ENCODE results near the gene UBAC2.

Gene UBAC2

DNA sequence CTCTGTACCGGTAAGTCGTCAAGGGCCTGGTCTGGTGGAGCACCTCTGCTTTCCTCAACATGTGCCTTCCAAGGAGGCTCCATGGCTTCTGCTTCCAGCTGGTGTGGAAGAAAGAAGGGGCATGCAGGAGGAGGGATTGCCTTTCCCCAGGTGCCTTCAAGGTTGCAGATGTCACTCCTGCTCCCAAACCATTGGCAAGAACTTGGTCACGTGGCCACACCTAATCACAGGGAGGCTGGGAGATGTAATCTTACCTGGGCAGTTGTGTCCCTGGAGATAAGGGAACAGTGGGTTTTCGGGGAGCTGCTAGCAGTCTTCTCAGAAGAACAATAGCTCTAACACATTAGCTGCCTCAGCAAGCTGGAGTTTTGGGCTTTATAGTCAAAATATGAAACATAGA is 67.3 kb downstream of the UBAC2 start:
- DNase-seq (ENCODE audit: low read depth in 1 of 2, low spot score in 1 of 2), result no peak

DNA sequence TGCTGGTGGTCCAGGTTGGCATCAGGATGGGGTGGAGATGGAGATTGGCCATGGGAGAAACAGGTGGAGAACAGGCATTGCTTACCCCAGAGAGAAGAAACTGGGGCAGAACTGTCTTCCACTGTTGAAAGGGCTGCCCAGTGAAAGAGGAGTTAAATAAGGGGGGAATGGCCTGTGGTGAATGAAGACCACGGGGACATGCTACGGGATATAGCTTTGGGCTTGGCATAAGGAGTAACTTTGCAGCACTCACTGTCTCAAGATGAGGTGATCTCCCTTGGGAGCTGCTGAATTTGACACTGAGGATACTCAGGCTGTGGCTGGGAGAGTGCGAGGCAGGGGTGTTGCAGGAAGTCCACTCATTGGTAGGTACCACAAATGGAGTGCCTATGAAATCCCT is 68.2 kb downstream of the UBAC2 start:
- DNase-seq (ENCODE audit: low read depth in 1 of 2, low spot score in 1 of 2), result no peak

DNA sequence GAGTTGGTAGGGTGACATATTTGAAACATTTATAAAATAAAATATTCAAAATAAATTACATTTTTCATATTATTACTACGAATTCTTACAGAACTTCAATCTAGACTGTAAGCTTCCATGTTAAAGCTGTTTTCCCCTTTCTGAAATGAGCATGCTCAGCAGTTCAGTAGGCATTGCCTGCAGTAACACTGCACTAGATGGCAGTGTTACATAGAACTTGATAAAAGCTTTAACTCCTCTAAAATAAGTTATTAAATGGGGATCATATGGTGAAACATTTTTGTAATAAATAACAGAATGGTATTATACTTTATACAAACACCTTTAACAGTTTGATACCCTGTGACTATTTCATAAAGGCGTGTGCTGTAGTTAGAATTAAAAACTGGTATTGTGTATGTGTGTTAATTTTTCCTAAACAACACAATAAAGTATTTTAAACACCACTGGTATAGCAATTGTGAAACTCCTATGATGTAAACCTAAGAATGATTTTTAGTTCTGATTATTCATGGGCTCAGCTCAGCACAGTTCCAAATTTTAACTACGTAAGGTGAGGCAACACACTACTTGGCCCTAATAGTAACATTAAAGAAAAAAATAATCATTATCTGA is 69.1 kb downstream of the UBAC2 start:
- DNase-seq (ENCODE audit: low read depth in 1 of 2, low spot score in 1 of 2), result no peak

DNA sequence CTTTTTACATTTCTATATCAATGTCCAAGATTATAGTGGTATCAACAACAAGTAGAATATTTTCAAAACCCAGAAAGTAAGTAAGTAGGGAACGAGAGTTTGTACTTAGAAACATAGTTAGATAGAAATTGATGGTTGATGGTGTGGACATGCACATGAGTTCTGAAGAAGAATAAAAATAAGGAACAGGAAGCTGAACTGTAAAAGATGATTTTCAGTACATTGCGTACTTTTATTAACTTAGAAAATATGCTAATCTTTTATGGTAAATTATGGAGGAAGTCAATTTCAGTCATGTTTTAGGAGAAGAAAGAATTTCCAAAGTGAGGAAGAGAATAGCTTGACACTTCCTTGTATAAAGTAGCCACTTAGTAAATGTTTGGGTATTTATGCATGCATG is 69.9 kb downstream of the UBAC2 start:
- DNase-seq (ENCODE audit: low read depth in 1 of 2, low spot score in 1 of 2), result no peak

DNA sequence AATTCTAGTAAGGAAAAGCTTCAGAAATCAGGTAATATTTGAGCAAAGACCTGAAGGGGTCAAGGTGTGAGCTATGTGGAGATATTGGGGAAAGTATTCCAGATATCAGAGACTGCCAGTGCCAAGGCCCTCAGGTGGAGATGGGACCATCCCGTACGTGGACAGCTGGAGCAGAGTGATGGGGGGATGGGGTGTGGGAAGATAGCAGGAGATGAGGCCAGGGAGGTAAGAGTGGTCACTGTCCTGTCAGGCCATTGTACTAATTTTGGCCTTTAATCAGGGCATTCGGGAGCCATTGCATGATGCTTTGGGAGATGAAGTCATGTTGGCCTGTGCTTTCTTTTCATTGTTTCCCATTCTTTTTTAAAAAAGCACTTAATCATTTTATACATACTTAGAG is 70.6 kb downstream of the UBAC2 start:
- DNase-seq (ENCODE audit: low read depth in 1 of 2, low spot score in 1 of 2), result no peak

DNA sequence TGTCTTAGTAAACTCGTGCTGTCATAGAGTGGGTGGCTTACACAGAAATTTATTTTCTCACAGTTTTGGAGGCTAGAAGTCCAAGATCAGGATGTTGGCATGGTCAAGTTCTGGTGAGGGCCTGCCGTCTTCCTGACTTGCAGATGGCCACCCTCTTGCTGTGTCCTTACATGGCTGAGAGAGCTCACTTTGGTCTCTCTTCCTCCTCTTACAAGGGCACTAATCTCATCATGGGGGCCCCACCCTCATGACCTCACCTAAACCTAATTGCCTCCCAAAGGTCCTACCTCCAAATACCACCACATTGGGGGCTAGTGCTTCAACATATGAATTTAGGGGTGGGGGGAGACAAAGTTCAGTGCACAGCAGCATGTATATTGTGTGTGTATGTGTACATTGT is 71.8 kb downstream of the UBAC2 start:
- DNase-seq (ENCODE audit: low read depth in 1 of 2, low spot score in 1 of 2), result no peak

DNA sequence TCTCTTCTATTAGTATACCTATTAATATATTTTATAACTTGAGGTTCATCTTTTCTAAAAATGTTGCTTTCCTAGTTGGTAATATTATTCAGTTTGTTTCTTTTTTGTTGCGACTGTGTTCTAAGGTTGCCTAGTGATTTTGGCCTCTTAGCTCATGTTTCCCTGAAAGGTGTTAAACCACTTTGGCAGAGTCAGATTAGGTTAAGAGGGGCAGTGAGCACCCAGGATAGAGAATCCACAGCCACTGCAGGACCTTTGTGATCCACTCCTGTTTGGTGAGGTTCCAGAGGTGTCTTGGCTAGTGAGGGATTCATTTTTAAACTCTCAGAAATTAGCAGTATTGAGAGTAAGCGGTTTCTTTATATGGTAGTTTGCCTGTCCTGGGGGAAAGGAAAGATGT is 72.5 kb downstream of the UBAC2 start:
- no peak for DNase-seq (ENCODE audit: low read depth in 1 of 2, low spot score in 1 of 2)

DNA sequence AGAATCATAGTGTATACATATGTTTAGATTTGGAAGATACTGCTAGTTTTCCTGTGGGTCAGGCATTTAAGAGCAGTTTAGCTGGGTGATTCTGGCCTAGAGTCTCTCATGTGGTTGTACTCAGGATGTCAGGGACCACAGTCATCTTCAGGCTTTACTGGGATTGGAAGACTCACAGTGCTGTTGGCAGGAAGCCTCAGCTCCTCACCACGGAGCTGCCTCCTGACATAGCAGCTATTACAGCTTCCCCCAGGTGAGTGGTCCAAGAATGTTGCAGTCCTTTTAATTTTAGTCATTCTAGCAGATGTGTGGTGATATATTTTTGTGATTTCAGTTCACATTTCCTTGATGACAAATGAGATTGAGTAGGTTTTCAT is 74.4 kb downstream of the UBAC2 start:
- DNase-seq (ENCODE audit: low read depth in 1 of 2, low spot score in 1 of 2), result no peak

DNA sequence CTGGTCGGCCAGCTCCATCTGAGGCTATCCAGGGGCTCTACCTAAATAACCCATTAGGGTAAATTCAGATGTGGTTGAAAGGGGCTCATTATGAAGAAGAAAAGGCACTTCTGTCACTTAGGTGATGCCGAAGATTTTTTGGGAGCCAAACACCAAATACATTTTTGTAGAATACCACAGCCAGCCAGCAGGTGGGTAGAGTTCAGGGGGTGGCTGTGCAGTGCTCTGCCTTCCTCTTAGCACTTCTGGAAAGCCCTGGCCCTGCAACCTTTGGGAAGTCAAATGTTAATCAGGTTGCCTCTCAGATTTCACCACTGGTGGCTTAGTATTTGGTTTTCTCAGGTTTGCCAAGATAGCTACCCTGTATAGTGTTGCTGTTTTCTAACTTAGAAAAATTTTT is 76.1 kb downstream of the UBAC2 start:
- DNase-seq (ENCODE audit: low read depth in 1 of 2, low spot score in 1 of 2), result no peak

DNA sequence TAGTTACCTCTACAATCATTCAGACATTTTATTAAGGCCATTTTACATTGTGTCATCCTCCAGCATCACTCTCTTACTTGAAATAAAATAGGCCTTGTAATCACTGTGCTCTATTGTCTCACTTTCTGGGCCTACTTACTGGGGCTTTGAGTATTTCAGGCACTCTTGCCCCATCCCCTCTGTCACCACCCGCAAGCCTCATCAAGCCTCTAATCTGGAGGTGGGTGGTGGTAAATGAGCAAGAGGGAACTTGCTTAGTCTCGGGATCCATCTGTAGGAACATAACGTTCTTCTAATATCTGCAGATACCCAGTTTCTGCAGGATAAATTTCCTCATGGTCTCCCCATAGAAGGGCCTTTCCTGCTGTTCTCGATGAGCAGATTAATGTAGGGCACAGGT is 77.0 kb downstream of the UBAC2 start:
- no peak for DNase-seq (ENCODE audit: low read depth in 1 of 2, low spot score in 1 of 2)

DNA sequence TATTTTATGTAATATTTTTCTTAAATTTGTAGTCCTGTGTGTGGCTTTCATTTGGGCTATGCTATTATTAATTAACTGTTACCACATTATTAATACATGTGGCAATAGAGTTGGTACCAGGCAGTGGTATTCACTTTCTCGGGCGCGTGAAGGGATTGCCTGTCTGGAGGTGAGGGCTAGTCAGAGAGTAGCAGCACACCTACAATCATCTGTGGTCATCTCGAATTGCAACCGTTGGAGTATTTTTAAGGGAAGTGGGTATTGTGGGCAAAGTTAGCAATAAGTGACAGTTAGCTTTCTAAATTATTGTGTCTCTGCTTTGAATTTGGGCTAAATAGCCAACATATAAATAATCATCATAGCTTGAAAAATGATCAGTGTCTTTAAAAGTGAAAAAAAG is 77.5 kb downstream of the UBAC2 start:
- DNase-seq (ENCODE audit: low read depth in 1 of 2, low spot score in 1 of 2), result no peak

DNA sequence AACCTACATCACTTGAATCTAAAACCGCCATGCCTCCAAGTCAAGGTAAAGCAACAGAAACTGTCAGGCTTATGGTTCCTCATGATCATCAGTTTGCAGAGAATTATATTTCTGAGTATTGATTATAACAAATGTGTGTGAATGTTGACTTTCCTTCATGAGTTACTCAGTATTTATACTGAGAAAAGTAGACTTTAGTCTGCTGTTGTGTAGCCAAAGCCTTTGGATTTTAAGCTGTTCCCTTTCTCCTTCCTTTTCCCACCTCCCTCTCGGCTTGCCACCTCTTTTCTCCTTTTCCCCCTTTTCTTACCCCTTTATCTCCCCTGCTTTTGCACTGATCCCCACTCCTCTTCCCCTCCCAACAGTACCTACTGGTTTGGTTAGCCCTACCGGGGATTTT is 78.2 kb downstream of the UBAC2 start:
- DNase-seq (ENCODE audit: low read depth in 1 of 2, low spot score in 1 of 2), result no peak

DNA sequence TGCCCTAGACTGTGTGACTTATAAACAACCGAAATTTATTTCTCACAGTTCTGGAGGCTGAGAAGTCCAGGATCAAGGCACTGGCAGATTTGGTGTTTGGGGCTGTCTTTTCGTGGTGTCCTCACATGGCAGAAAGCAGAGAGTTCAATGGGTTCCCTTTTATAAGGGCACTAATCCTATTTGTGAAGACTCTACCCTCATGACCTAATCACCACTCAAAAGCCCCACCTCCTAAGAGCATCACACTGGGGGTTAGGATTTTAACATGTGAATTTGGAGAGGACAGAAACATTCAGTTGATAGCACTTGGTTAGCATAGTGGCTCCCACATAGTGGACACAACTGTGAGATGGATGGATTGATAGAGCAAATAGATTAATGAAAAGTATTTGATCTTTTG is 79.0 kb downstream of the UBAC2 start:
- DNase-seq (ENCODE audit: low read depth in 1 of 2, low spot score in 1 of 2), result no peak

DNA sequence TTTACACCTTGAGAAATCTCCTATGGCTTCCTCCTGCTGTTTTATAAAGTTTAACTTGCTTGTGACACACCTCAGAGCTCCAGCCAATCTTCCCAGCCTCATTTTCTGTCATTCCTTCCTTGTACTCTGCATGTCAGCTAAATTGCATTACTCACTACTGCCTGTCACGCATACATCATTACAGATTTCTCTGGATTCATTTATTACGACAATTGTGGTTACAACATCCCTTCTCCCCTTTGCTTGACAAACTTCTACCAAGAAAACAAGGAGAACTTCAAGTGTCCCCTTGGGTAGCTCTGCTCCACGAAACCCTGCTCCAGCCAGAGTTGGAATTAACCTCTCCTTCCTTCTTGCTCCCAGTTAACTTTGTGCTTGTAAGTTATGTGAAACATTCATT is 79.5 kb downstream of the UBAC2 start:
- no peak for DNase-seq (ENCODE audit: low read depth in 1 of 2, low spot score in 1 of 2)

DNA sequence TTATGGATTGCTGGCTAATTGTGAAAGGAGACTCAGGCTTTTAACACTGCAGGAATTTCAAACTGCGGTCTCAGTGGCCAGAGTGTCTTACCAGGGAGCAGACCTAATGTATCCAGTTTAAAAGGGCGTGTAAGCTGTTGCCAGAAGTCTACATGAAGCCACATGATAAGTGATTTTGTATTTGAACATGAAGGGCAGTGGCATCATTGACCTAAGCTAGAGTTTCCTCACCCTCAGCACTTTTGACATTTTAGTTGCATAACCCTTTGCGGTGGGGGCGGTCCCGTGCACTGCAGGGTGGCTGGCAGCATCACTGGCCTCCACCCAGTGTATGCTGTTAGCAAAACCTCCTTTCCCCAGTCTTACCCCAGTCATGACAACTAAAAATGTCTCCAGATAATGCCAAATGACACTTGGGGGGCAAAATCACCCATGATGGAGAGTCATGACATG is 81.2 kb downstream of the UBAC2 start:
- DNase-seq (ENCODE audit: low read depth in 1 of 2, low spot score in 1 of 2), result no peak

DNA sequence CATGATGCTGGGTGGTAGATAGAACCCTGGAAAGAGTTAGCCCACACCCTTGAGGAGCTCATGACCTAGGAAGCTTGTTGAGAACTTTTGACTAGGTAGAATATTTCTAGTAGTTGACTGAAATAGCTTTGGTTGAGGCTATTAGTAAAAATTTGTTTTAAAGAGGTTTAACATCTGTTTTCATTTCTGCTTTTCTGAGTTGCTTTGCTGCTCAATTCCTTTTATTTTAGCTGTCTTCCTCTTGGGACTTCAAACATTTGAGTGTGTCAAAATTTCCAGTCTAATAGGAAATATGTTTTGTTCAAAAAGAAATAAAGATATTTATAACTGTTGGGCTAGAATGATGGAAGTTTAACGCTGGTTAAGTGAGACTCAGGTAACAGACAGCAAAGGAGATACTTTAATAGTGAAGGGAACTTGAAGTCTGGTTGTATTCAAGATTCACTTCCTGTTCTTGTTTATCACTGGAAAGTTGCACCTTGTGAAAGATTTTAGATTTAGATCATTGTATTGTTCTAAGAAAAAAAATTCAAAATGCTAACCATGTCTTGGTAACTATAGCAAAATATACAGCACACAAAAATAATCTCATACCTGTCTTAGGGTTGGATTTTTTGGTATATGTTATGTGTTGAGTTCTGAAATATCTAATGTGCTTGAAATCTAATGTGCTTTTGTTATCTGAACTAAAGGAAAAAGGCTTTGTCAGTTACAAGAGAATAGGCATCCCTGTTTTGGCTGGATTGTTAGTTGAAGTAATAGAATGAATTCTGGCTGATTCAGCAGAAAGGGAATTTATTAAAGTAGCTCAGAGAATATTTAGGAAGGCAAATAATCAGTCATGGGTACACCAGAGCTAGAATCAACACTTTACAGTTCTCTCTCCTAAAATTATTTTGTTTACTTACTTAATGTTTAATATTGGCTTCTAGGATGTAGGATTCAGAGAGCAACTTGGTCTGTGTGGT is 81.9 kb downstream of the UBAC2 start:
- no peak for DNase-seq (ENCODE audit: low read depth in 1 of 2, low spot score in 1 of 2)

DNA sequence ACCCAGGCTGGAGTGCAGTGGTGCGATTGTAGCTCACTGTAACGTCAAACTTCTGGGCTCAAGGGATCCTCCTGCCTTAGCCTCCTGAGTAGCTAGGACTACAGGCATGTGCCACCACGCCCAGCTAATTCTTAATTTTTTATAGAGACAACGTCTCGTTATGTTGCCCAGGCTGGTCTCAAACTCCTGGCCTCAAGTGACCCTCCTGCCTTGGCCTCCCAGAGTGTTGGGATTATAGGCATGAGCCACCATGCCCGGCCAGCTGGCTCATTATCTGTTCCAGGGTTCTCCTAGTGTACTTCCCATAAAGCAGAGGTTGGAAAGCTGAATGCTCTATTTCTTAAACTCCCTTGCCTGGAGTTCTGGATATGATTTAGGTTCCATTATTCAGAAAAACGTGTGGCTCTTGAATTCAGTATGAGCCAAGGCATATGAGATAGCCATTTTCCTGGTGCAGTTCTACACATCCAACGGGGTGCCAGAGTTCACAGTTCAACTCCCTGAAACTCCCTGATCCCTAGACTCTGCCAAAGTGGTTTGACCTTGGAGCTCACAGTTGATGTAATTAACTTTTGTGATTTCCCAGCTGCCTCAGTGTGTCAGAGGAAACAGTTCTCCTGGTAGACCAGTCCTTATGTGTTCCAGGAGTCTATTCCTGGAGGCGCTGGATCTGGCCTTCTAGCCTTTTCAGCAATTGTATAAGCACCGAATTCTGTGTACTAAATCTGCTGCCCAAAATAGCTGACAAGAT is 85.0 kb downstream of the UBAC2 start:
- no peak for DNase-seq (ENCODE audit: low read depth in 1 of 2, low spot score in 1 of 2)

DNA sequence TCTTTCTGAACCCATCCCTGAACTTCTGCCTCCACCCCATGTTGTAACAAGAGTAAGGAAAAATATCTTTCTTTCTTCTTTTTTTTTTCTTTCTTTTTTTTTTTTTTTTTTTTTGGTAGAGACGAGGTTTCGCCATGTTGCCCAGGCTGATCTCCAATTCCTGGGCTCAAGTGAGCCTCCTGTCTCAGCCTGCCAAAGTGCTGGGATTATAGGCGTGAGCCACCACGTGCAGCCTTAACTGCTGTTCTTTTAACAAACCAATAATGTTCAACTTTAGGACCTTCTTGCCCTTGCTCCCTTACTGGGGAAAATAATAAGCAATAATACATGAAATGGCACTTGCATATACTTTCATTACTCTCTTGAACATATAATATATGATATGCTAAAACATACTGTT is 86.9 kb downstream of the UBAC2 start:
- DNase-seq (ENCODE audit: low read depth in 1 of 2, low spot score in 1 of 2), result no peak

DNA sequence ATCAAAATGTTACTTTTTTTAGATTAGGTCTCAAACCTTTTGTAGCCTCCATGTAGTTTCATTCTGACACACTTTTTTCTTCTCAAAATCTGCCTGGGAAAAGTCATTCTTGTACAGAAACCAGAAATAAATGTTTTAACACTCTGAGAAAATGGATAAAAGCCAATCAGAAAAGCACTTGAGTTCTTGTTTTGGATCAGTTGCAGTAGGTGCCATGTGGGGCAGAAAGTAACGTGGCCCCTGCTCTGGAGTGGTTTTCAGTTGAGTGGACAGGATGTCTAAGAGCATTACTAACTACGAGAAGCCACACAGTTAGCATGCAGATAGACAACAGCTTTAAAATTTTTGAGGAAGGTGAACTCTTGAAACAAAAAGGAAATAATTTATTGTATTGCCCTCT is 87.4 kb downstream of the UBAC2 start:
- no peak for DNase-seq (ENCODE audit: low read depth in 1 of 2, low spot score in 1 of 2)

DNA sequence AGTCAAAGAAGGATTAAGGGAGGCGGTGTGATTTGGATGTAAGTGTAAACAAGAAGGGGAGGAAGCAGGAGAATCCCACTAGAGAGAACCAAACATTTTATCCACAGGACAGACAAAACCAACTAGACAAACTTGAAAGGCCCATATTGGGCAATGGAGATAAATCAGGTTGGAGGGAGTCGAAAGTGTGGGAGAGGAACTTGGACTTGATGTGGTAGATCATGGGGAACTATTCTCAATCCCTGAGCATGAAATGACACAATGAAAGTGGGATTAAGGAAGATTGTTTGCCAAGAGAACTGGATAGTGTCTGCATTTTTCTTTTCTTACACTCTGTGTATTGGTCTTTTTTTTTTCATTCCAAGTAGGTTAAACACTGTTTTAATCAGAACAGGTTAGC is 88.6 kb downstream of the UBAC2 start:
- no peak for DNase-seq (ENCODE audit: low read depth in 1 of 2, low spot score in 1 of 2)

DNA sequence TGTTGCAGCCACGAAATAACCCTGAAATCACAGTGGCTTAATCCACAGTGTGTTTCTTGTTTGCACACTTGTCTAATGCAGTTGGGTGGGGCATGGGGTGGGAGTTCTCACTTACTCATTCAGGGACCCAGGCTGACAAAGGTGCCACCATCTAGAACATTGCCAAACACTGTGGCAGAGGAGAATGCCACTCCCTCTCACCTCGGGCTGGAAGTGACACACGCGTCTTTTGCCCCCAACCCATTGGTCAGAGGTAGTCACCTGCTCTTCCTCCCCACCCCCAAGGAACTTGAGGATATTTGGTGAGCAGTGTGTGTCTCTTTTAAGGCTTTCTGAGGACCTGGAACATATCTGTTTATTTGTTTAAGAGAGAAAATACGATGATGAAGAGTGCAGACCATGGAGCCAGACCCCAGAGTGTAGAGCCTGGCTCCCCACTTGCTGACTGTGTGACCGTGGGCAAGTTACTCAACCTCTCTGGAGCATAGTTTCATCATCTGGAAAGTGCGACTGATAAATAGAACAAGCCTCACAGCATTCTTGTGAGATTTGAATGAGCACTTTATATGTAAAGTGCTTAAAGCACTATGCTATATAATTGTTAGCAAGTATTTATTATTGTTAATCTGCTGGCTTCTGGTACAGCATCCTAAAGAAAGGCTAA is 89.2 kb downstream of the UBAC2 start:
- DNase-seq (ENCODE audit: low read depth in 1 of 2, low spot score in 1 of 2), result no peak

DNA sequence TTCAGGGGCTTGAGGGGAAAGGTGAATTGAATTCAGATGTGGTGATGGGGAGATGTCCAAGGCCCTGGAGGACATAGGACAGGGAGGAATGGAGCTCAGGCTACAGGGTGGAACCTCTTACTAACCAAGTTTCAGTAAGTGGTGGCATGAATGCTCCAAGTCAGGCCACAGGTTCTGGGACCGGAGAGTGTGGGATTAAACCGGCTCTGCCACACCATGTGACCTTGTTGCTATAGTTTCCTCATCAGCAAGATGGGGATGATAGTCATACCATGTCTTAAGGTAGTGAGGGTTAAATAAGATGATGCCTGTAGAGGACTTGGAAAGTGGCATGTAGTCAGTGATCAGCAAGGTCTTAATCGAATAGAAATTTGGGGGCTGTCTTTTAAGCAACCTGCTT is 90.2 kb downstream of the UBAC2 start:
- no peak for DNase-seq (ENCODE audit: low read depth in 1 of 2, low spot score in 1 of 2)

Data from activated T-helper 1 cell treated with anti-CD3 and anti-CD28 coated beads, Interleukin-2, amount 50 U/mL, for 16 hours (primary cell).